ENCODE data around the gene KLHL29. TPM values are rescaled to one million over a fixed set of nuclear protein-coding genes. Genes with fewer than 3 reads are reported as not detected.

Gene KLHL29
- total and polyA plus RNA-seq, 10 of the 15 experiments (the other 5 are each of a cell fraction or from before 2014, with no cell fraction given) = 1.4 to 19.5 (median 6.1) TPM

- Histone ChIP-seq H3K79me2 (ENCODE audit: control insufficient read depth, insufficient read depth, low read length) (no peaks in the 10 kb centered on the region), H3K36me3 (ENCODE audit: control insufficient read depth in 2 of 2, insufficient read depth in 2 of 2, low read length in 1 of 2) (no peaks in the 10 kb centered on the region; a peak in 1 of 4 replicates), H3K4me3 (no peak overlapping the region), H3K9me3 (replicated peaks; ENCODE audit: control insufficient read depth, insufficient read depth, low read length) (no peaks in the 10 kb centered on the region), H3K27ac (ENCODE audit: control insufficient read depth, insufficient read depth) (no peak overlapping the region), H3K4me2 (ENCODE audit: control insufficient read depth, insufficient read depth) (no peak overlapping the region), H4K20me1 (ENCODE audit: control insufficient read depth, insufficient read depth) (no peaks in the 10 kb centered on the region), H3K9ac (ENCODE audit: control insufficient read depth, insufficient read depth, low read length) (no peak overlapping the region), H3K27me3 (replicated peaks in 1 of 2; ENCODE audit: control insufficient read depth in 2 of 2, insufficient read depth in 2 of 2, low read length in 1 of 2) (no peaks in the 10 kb centered on the region), H2AFZ (ENCODE audit: control insufficient read depth, low read depth, low read length) (no peak overlapping the region), H3K4me1 (ENCODE audit: control insufficient read depth, insufficient read depth, low read length) (no peaks in the 10 kb centered on the region)
- no peak for ATAC-seq
- intact Hi-C loops (cut with micrococcal nuclease; ENCODE audit: unreplicated experiment) (no loop called here), in situ Hi-C loops (cut with MboI) (no loop called here)
- no peak for DNase-seq (ENCODE audit: low read depth, low spot score)
- ChIA-PET CTCF (no interaction called here), SMC1A (ENCODE audit: uncharacterized antibody, unreplicated experiment) (no interaction called here), POLR2A (no interaction called here), RAD21 (ENCODE audit: unreplicated experiment) (no interaction called here)
- BruUV-seq (replicated peaks) = no TSS peak
- TF ChIP-seq RELB (IDR thresholded peaks at IDR 0.05; ENCODE audit: low read depth) (no peak), E4F1 (IDR thresholded peaks at IDR 0.05; ENCODE audit: borderline replicate concordance, partially characterized antibody) (no peak), IKZF2 (IDR thresholded peaks at IDR 0.05) (no peak), BRCA1 (IDR thresholded peaks at IDR 0.05; ENCODE audit: low read depth, low read length) (no peak), ZSCAN29 (IDR thresholded peaks at IDR 0.05) (no peak), MTA2 (IDR thresholded peaks at IDR 0.05; ENCODE audit: low read depth) (no peak), TCF3 (IDR thresholded peaks at IDR 0.05; ENCODE audit: borderline replicate concordance, insufficient read depth, low read depth, low read length) (no peak), DPF2 (IDR thresholded peaks at IDR 0.05) (no peak), SUPT20H (IDR thresholded peaks at IDR 0.05; ENCODE audit: borderline replicate concordance, control insufficient read depth, low read depth, low read length) (no peak), RB1 (IDR thresholded peaks at IDR 0.05; ENCODE audit: borderline replicate concordance) (no peak)
- no peak for FAIRE-seq
- WGBS (ENCODE audit: insufficient coverage, insufficient replicate concordance, low lambda C conversion rate, missing lambda C conversion rate) = 56% methylated on average over 8 of the region's 8 CpGs
Observed at GRCh38 chr2:23512778-23513177, 127.8 kb downstream of the KLHL29 start.
